ENCODE data around the gene PCDHB9. TPM values are rescaled to one million over a fixed set of nuclear protein-coding genes. Genes with fewer than 3 reads are reported as not detected.
"Not testable (repeated sequence)": the region's sequence is repeated elsewhere in the genome, so short reads cannot be mapped to it uniquely, and the experiment has no call there.

The PCDHB9 gene
- total and polyA plus RNA-seq, 2 of the 8 experiments (the other 6 are each of a cell fraction or from before 2014, with no cell fraction given) = 0.68 to 1.6 TPM

GRCh38 chr5:141155540-141156374, 31.2 kb upstream of the PCDHB9 start (continued):
- TF ChIP-seq RAD21 (IDR thresholded peaks at IDR 0.05 in 1 of 2, conservative IDR thresholded peaks at IDR 0.05 in 1 of 2; ENCODE audit: low read depth in 2 of 2, low read length in 2 of 2) = peak; percentile 58 to 69

GRCh38 chr5:141157356-141157755, 29.6 kb upstream of the PCDHB9 start:
- H3K4me1 ChIP-seq (replicated peaks in 1 of 4; ENCODE audit: control insufficient read depth in 3 of 4, insufficient read depth in 4 of 4, low read length in 3 of 4); H3K56ac ChIP-seq (replicated peaks; ENCODE audit: insufficient read length, low read depth, low read length); H3K23ac ChIP-seq (ENCODE audit: insufficient read length); H2BK5ac ChIP-seq (ENCODE audit: low read depth, low read length); H2AK5ac ChIP-seq (ENCODE audit: low read depth, low read length); H3K23me2 ChIP-seq (ENCODE audit: low read depth, low read length); H3K18ac ChIP-seq (ENCODE audit: extremely low read depth, low read length); H3K9me3 ChIP-seq (ENCODE audit: insufficient read depth in 2 of 2, low read depth in 1 of 2, low read length in 1 of 2); H2BK120ac ChIP-seq (replicated peaks; ENCODE audit: low read depth, low read length); H2AFZ ChIP-seq (ENCODE audit: low read length); H3K36me3 ChIP-seq (ENCODE audit: control insufficient read depth in 2 of 4, insufficient read depth in 4 of 4, low read length in 3 of 4); H3K4ac ChIP-seq (replicated peaks; ENCODE audit: insufficient read length, low read depth, low read length); H3K27ac ChIP-seq (ENCODE audit: low read depth, low read length); H3K4me3 ChIP-seq (ENCODE audit: extremely low read depth in 1 of 4, insufficient read depth in 2 of 4, low read depth in 3 of 4, low read length in 4 of 4); H3K79me1 ChIP-seq (ENCODE audit: low read depth, low read length); H3K4me2 ChIP-seq (ENCODE audit: insufficient read depth in 1 of 2, low read depth in 2 of 2, low read length in 2 of 2); H2BK15ac ChIP-seq (ENCODE audit: low read length); H4K91ac ChIP-seq (replicated peaks; ENCODE audit: insufficient read length, low read length); FAIRE-seq; H4K8ac ChIP-seq (ENCODE audit: extremely low read depth, insufficient read depth, low read length); H2BK20ac ChIP-seq (ENCODE audit: low read length); H4K5ac ChIP-seq (ENCODE audit: insufficient read length, low read depth, low read length); H3K14ac ChIP-seq (ENCODE audit: insufficient read length); DNase-seq (ENCODE audit: low read depth in 1 of 2, low spot score in 2 of 2); H3K79me2 ChIP-seq (ENCODE audit: control insufficient read depth in 1 of 2, insufficient read depth in 2 of 2, low read length in 2 of 2); CTCF ChIA-PET (ENCODE audit: partially characterized antibody); POLR2A ChIA-PET (ENCODE audit: partially characterized antibody); H3K27me3 ChIP-seq (replicated peaks in 1 of 4; ENCODE audit: control insufficient read depth in 3 of 4, extremely low read depth in 1 of 4, insufficient read depth in 3 of 4, low read length in 3 of 4); H3K9ac ChIP-seq (replicated peaks in 1 of 4; ENCODE audit: extremely low read depth in 1 of 4, low read depth in 3 of 4, low read length in 3 of 4); H4K20me1 ChIP-seq (replicated peaks in 1 of 2; ENCODE audit: control insufficient read depth in 1 of 2, insufficient read depth in 2 of 2, low read length in 2 of 2); H2BK12ac ChIP-seq (ENCODE audit: low read depth, low read length): not testable (repeated sequence)
- 92% methylated on average over 19 of the region's 38 CpGs; no CpG with 5 or more reads in 1 of the 2 experiments for WGBS, 2 experiments (ENCODE audit: extremely low coverage in 1 of 2, insufficient coverage in 1 of 2, insufficient read length in 1 of 2, insufficient replicate concordance in 2 of 2, low coverage in 1 of 2, low lambda C conversion rate in 2 of 2, missing lambda C conversion rate in 1 of 2)
